Measurements from ENCODE around the gene PLXNB2. TPM values are rescaled to one million over a fixed set of nuclear protein-coding genes. Genes with fewer than 3 reads are reported as not detected.

The PLXNB2 gene
- polyA plus RNA-seq, 3 donors = 38.2 to 368 (median 70.5) TPM

- Mint-ChIP-seq H3K9me3 (peaks cover 0 to 30% (median 7%) of the 10 kb centered on the region in 7 donors), H3K36me3 (peaks cover 5 to 7% of the 10 kb centered on the region in 2 donors), H3K4me1 (peaks cover 19% of the 10 kb centered on the region), H3K4me3 (peak overlapping the region in 1 of 2 donors; percentile 78), H3K27ac (no peak overlapping the region), H3K27me3 (ENCODE audit: low read depth in 3 of 3) (peaks cover 47 to 73% (median 59%) of the 10 kb centered on the region in 3 donors)
- Histone ChIP-seq H3K27ac (ENCODE audit: low read depth in 1 of 2, low read length in 2 of 2) (no peak overlapping the region), H3K4me2 (replicated peaks; ENCODE audit: extremely low read depth, low read length, poor library complexity, severe bottlenecking) (no peak overlapping the region), H4K20me1 (ENCODE audit: insufficient read depth, low read length) (peaks cover 48% of the 10 kb centered on the region), H3K9ac (ENCODE audit: insufficient read depth, low read length, poor library complexity, severe bottlenecking) (no peak overlapping the region), H3K9me3 (replicated peaks in 1 of 2; ENCODE audit: control insufficient read depth in 1 of 2, insufficient read depth in 1 of 2, low read length in 2 of 2) (peaks cover 7 to 10% of the 10 kb centered on the region in 2 donors), H3K27me3 (ENCODE audit: control insufficient read depth in 2 of 2, insufficient read depth in 2 of 2, low read length in 2 of 2) (peaks cover 25 to 46% of the 10 kb centered on the region in 2 donors), H3K36me3 (replicated peaks in 1 of 2; ENCODE audit: control insufficient read depth in 1 of 2, insufficient read depth in 2 of 2, low read length in 2 of 2) (no peaks in the 10 kb centered on the region), H2AFZ (ENCODE audit: insufficient read depth, low read depth, low read length, poor library complexity, severe bottlenecking) (no peak overlapping the region), H3K4me3 (replicated peaks in 1 of 3; ENCODE audit: low read depth in 2 of 3, low read length in 3 of 3) (no peak overlapping the region), H3K4me1 (ENCODE audit: control insufficient read depth in 1 of 2, insufficient read depth in 2 of 2, low read length in 2 of 2) (peaks cover 25 to 38% of the 10 kb centered on the region in 2 donors), H3K79me2 (ENCODE audit: insufficient read depth, low read length) (no peaks in the 10 kb centered on the region)
- no peak for TF ChIP-seq CTCF (IDR thresholded peaks at IDR 0.05)
- WGBS (ENCODE audit: insufficient coverage) = no CpG with 5 or more reads among the region's 9 CpGs
- no peak for DNase-seq
- intact Hi-C loops (cut with micrococcal nuclease) = no loop called here
Observed at GRCh38 chr22:50268655-50269113, 38.8 kb downstream of the PLXNB2 start.

GRCh38 chr22:50267591-50268390 lies 39.7 kb downstream of the PLXNB2 start:
- H3K4me1 Mint-ChIP-seq = peaks cover 17% of the 10 kb centered on the region
- H3K4me3 Mint-ChIP-seq = peak overlapping the region; percentile 31 to 78
- Histone ChIP-seq H3K27ac (ENCODE audit: low read depth in 1 of 2, low read length in 2 of 2) (no peak overlapping the region), H3K27me3 (ENCODE audit: control insufficient read depth in 2 of 2, insufficient read depth in 2 of 2, low read length in 2 of 2) (peaks cover 25 to 54% of the 10 kb centered on the region in 2 donors), H4K20me1 (ENCODE audit: insufficient read depth, low read length) (peaks cover 42% of the 10 kb centered on the region), H3K9me3 (replicated peaks in 1 of 2; ENCODE audit: control insufficient read depth in 1 of 2, insufficient read depth in 1 of 2, low read length in 2 of 2) (peaks cover 7 to 10% of the 10 kb centered on the region in 2 donors), H3K4me2 (replicated peaks; ENCODE audit: extremely low read depth, low read length, poor library complexity, severe bottlenecking) (peak overlapping the region; percentile 22), H3K4me3 (replicated peaks in 1 of 3; ENCODE audit: low read depth in 2 of 3, low read length in 3 of 3) (no peak overlapping the region), H3K9ac (ENCODE audit: insufficient read depth, low read length, poor library complexity, severe bottlenecking) (no peak overlapping the region), H3K36me3 (replicated peaks in 1 of 2; ENCODE audit: control insufficient read depth in 1 of 2, insufficient read depth in 2 of 2, low read length in 2 of 2) (no peaks in the 10 kb centered on the region), H2AFZ (ENCODE audit: insufficient read depth, low read depth, low read length, poor library complexity, severe bottlenecking) (no peak overlapping the region), H3K4me1 (ENCODE audit: control insufficient read depth in 1 of 2, insufficient read depth in 2 of 2, low read length in 2 of 2) (peaks cover 25 to 38% of the 10 kb centered on the region in 2 donors), H3K79me2 (ENCODE audit: insufficient read depth, low read length) (no peaks in the 10 kb centered on the region)
- intact Hi-C loops (cut with micrococcal nuclease) = no loop called here
- WGBS (ENCODE audit: insufficient coverage) = 18% methylated on average over 54 of the region's 75 CpGs
- peak in 1 of 3 donors; percentile 29 for DNase-seq
- TF ChIP-seq CTCF (IDR thresholded peaks at IDR 0.05) = peak; percentile 27
- H3K27ac Mint-ChIP-seq = no peak overlapping the region
- peaks cover 2 to 3% of the 10 kb centered on the region in 2 donors for H3K36me3 Mint-ChIP-seq
- H3K27me3 Mint-ChIP-seq (ENCODE audit: low read depth in 3 of 3) = peaks cover 53 to 79% (median 63%) of the 10 kb centered on the region in 3 donors
- H3K9me3 Mint-ChIP-seq = peaks cover 0 to 30% (median 7%) of the 10 kb centered on the region in 7 donors
